Tibial artery (tissue), 4 donors: ENCODE data around the gene PRUNE1.

Experiments
- DNase-seq, 2 donors: peaks; one replicate each; pipeline ENCODE4 v3.0.0-alpha.2; 2019
- H3K27ac ChIP-seq, 2 donors: fragments of 200-600 bp; sonication (generic) in 1 of 2; 1 replicate in 1 of 2; 2 replicates in 1 of 2; pipeline ENCODE4 v1.5.1; 2018 to 2019; ENCODE audit warnings: mild to moderate bottlenecking in 1 of 2
- H3K27me3 ChIP-seq, 2 donors: fragments of 200-600 bp; sonication (generic) in 1 of 2; one replicate each; pipeline versions ENCODE4 v1.5.1 to v1.6.0; 2016 to 2019
- H3K36me3 ChIP-seq, 3 donors: fragments of 200-600 bp; sonication (generic) in 2 of 3; one replicate each; pipeline ENCODE4 v1.5.1; 2016 to 2019; ENCODE audit warnings: mild to moderate bottlenecking in 2 of 3
- H3K4me1 ChIP-seq, 4 donors: fragments of 200-600 bp; sonication (generic) in 2 of 4; 1 replicate in 3 of 4; 2 replicates in 1 of 4; pipeline ENCODE4 v1.5.1; 2016 to 2019
- H3K4me3 ChIP-seq, 2 donors: fragments of 200-600 bp; sonication (generic) in 1 of 2; 1 replicate in 1 of 2; 2 replicates in 1 of 2; pipeline ENCODE4 v1.5.1; 2018 to 2019; ENCODE audit warnings: mild to moderate bottlenecking in 2 of 2
- H3K9me3 ChIP-seq, 3 donors: fragments of 200-600 bp; sonication (generic) in 1 of 3; one replicate each; pipeline ENCODE4 v1.5.1; 2016 to 2019
- CTCF ChIP-seq, 2 experiments: fragments of 200-600 bp in 1 of 2; fragments of 450-650 bp in 1 of 2; IDR thresholded peaks; one replicate each; pipeline ENCODE4 v1.5.1; 2017 to 2019; ENCODE audit warnings: antibody characterized with exemption in 2 of 2, mild to moderate bottlenecking in 1 of 2, moderate library complexity in 1 of 2
- intact Hi-C: fragments of 100-400 bp; cut with DNase I; formaldehyde crosslinking; loops from one replicate; pipeline ENCODE4 v1.15.0; 2023; ENCODE audit warnings: low total_unique reads

PRUNE1 gene

GRCh38 chr1:151035167-151035566 is 26.9 kb downstream of the PRUNE1 start:
- Histone ChIP-seq H3K9me3 (no peaks in the 10 kb centered on the region), H3K27me3 (no peaks in the 10 kb centered on the region), H3K36me3 (peaks cover 21 to 59% (median 43%) of the 10 kb centered on the region in 3 donors), H3K4me3 (no peak overlapping the region), H3K4me1 (no peaks in the 10 kb centered on the region), H3K27ac (no peak overlapping the region)
- intact Hi-C loops, result no loop called here
- TF ChIP-seq CTCF (IDR thresholded peaks at IDR 0.05), result no peak
- no peak for DNase-seq

DNA sequence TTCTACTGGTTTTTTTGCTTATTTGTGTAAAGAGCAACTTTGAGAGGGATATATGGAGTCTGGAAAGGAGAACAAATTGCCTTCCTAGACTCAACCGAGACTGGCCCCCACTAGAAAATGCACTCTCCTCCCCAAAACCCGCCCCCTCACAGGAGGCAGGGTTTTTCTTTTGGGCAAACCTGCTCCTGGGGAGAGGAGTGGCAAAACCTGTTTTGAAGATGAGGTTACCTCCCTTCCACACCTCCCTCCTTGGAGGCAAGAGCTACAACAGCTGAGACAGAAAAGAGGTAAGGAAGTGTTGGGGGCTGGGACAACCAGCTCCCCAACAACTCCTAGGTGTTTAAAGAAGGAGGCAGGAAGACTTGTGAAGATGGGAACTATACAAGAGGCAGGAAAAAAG is 28.1 kb downstream of the PRUNE1 start, which contains the start of gene BNIPL:
TSS of gene BNIPL (plus strand) at position 231 of the 400 bp plus-strand sequence. CDS start at position 371, 140 bp downstream.
- Histone ChIP-seq H3K27ac (no peak within 1 kb of the TSS), H3K27me3 (no peaks in the 10 kb centered on the region)
- intact Hi-C loops, result no loop called here

GRCh38 chr1:151037032-151037431 is 28.8 kb downstream of the PRUNE1 start:
- H3K36me3 ChIP-seq, result peaks cover 12 to 41% (median 27%) of the 10 kb centered on the region in 3 donors
- no peaks in the 10 kb centered on the region for H3K9me3 ChIP-seq
- intact Hi-C loops, result no loop called here
- no peaks in the 10 kb centered on the region for H3K4me1 ChIP-seq
- no peak for DNase-seq
- H3K27me3 ChIP-seq, result no peaks in the 10 kb centered on the region
- H3K4me3 ChIP-seq, result no peak overlapping the region
- no peak overlapping the region for H3K27ac ChIP-seq
- TF ChIP-seq CTCF (IDR thresholded peaks at IDR 0.05), result no peak

More for the DNA sequence above, 28.1 kb downstream of the PRUNE1 start, which contains the start of gene BNIPL:
- H3K9me3 ChIP-seq, result no peaks in the 10 kb centered on the region
- no peak within 1 kb of the TSS for H3K4me3 ChIP-seq
- H3K36me3 ChIP-seq, result peaks cover 19 to 47% (median 31%) of the 10 kb centered on the region in 3 donors
- H3K4me1 ChIP-seq, result no peaks in the 10 kb centered on the region
- no peak for TF ChIP-seq CTCF (IDR thresholded peaks at IDR 0.05)
- DNase-seq, result no peak

- DNase-seq, result no peak
- no peak for TF ChIP-seq CTCF (IDR thresholded peaks at IDR 0.05)
- intact Hi-C loops, result no loop called here
Observed at GRCh38 chr1:151039521-151039920, 31.3 kb downstream of the PRUNE1 start.

DNA sequence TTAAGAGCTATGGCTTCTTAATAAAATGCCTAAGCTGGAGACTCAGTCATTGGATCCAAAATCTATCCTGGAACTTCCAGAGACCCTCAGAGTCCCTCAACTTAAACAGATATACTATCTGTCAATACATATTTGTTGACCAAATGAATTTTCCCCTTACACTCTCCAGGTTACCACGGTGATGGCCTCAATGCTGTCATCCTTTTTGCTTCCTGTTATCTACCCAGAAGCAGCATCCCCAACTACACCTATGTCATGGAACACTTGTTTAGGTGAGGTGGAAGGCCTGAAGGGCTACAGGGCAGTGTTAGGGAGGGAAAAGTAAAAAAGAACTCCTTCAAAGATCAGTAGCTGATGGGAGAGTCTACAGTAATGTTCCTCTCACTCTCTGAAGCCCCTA is 34.9 kb downstream of the PRUNE1 start:
- Histone ChIP-seq H3K27me3 (no peaks in the 10 kb centered on the region), H3K27ac (no peak overlapping the region), H3K36me3 (no peaks in the 10 kb centered on the region), H3K4me3 (no peak overlapping the region), H3K9me3 (no peaks in the 10 kb centered on the region), H3K4me1 (peaks cover 0 to 9% (median 4%) of the 10 kb centered on the region in 4 donors)
- no peak for TF ChIP-seq CTCF (IDR thresholded peaks at IDR 0.05)
- intact Hi-C loops, result no loop called here
- DNase-seq, result no peak

More at GRCh38 chr1:151039521-151039920, 31.3 kb downstream of the PRUNE1 start:
- no peak overlapping the region for H3K4me3 ChIP-seq
- H3K36me3 ChIP-seq, result peaks cover 7 to 16% (median 10%) of the 10 kb centered on the region in 3 donors
- no peak overlapping the region for H3K27ac ChIP-seq
- no peaks in the 10 kb centered on the region for H3K27me3 ChIP-seq
- H3K4me1 ChIP-seq, result no peaks in the 10 kb centered on the region
- H3K9me3 ChIP-seq, result no peaks in the 10 kb centered on the region

- no peak for TF ChIP-seq CTCF (IDR thresholded peaks at IDR 0.05)
- intact Hi-C loops, result no loop called here
- Histone ChIP-seq H3K27ac (peak within 1 kb of the TSS; percentile 85 to 98), H3K27me3 (no peaks in the 10 kb centered on the region), H3K9me3 (no peaks in the 10 kb centered on the region), H3K36me3 (peaks cover 4 to 17% (median 10%) of the 10 kb centered on the region in 3 donors), H3K4me3 (peak within 1 kb of the TSS; percentile 63 to 82), H3K4me1 (peaks cover 0 to 23% (median 13%) of the 10 kb centered on the region in 4 donors)
- peak; percentile 63 to 84 for DNase-seq
Observed at GRCh38 chr1:151047591-151047924, 39.3 kb downstream of the PRUNE1 start, which contains the start of gene C1orf56. Gene C1orf56 (plus strand): TSS chr1:151047751. CDS start chr1:151047848, 97 bp downstream.
